Sigmoid colon (tissue), 7 donors: ENCODE data around the gene PFDN6. TPM values are rescaled to one million over a fixed set of nuclear protein-coding genes. Genes with fewer than 3 reads are reported as not detected.

Experiments used
- DNase-seq: peaks from one replicate; pipeline ENCODE4 v3.0.0-alpha.2; 2019
- H3K27ac ChIP-seq, 4 donors: fragments of 200-600 bp; sonication (generic); one replicate each; pipeline ENCODE4 v1.5.1; 2016 to 2019; ENCODE audit warnings: mild to moderate bottlenecking in 1 of 4
- H3K27me3 ChIP-seq, 3 donors: fragments of 200-600 bp; sonication (generic); one replicate each; pipeline ENCODE4 v1.5.1; 2019; ENCODE audit warnings: mild to moderate bottlenecking in 1 of 3
- H3K36me3 ChIP-seq, 4 donors: fragments of 200-600 bp; sonication (generic); one replicate each; pipeline ENCODE4 v1.5.1; 2016 to 2019
- H3K4me1 ChIP-seq, 4 donors: fragments of 200-600 bp; sonication (generic); one replicate each; pipeline ENCODE4 v1.5.1; 2017 to 2019
- H3K4me3 ChIP-seq, 4 donors: fragments of 200-600 bp; sonication (generic); one replicate each; pipeline ENCODE4 v1.5.1; 2017 to 2019; ENCODE audit warnings: mild to moderate bottlenecking in 2 of 4, moderate library complexity in 1 of 4
- H3K9me3 ChIP-seq, 4 donors: fragments of 200-600 bp in 3 of 4; sonication (generic) in 3 of 4; one replicate each; pipeline versions ENCODE4 v1.5.1 to v1.6.1; 2013 to 2019
- CTCF ChIP-seq, 4 experiments: fragments of 450-650 bp in 3 of 4; fragments of 200-600 bp in 1 of 4; IDR thresholded peaks; one replicate each; pipeline ENCODE4 v1.5.1; 2016 to 2019; ENCODE audit warnings: antibody characterized with exemption in 4 of 4, mild to moderate bottlenecking in 3 of 4, moderate library complexity in 2 of 4
- EP300 ChIP-seq, 4 donors: sonication (generic); formaldehyde crosslinking; IDR thresholded peaks; one replicate each; pipeline ENCODE4 v1.6.1; 2017; ENCODE audit warnings: antibody characterized with exemption in 4 of 4
- POLR2A ChIP-seq, 2 donors: fragments of 450-650 bp; IDR thresholded peaks; one replicate each; pipeline ENCODE4 v1.6.1; 2016; ENCODE audit warnings: antibody characterized with exemption in 2 of 2, mild to moderate bottlenecking in 2 of 2, moderate library complexity in 2 of 2
- POLR2AphosphoS5 ChIP-seq, 4 donors: sonication (generic); formaldehyde crosslinking; IDR thresholded peaks; one replicate each; pipeline ENCODE4 v1.6.1; 2017; ENCODE audit warnings: antibody characterized with exemption in 4 of 4
- WGBS, 2 donors: extraction: QIAGEN DNeasy Blood & Tissue Kit; methylation state at CpG; one replicate each; pipeline ENCODE4 v1.1.7; 2013; 5-methylcytosine and 5-hydroxymethylcytosine counted together
- intact Hi-C: fragments of 100-400 bp; cut with DNase I; formaldehyde crosslinking; loops from one replicate; pipeline ENCODE4 v1.15.1; 2023
- polyA plus RNA-seq, 3 donors: library from polyadenylated mRNA; stranded (reverse); fragments of 200-250 nt; gene quantifications; one replicate each; pipeline ENCODE4 v1.2.3, GENCODE V29; 2013
- total RNA-seq, 4 donors: library from RNA; depleted of rRNA; stranded (reverse); fragments of >200 nt; gene quantifications; one replicate each; pipeline ENCODE4 v1.1.0, GENCODE V29; 2016
- donor health status: healthy with polysubstance abuse.
- donor health status: Bipolar disorder and iron deficiency.
- donor health status: healthy.

Gene PFDN6
- total and polyA plus RNA-seq, 7 donors: 7.5 to 173 (median 56.1) TPM

GRCh38 chr6:33271117-33271467, 18.3 kb upstream of the PFDN6 start:
- Histone ChIP-seq H3K4me3 (peak overlapping the region; percentile 56 to 88 (median 72)), H3K9me3 (no peaks in the 10 kb centered on the region), H3K27ac (peak overlapping the region; percentile 89 to 96 (median 90)), H3K27me3 (no peaks in the 10 kb centered on the region), H3K4me1 (peaks cover 0 to 55% (median 51%) of the 10 kb centered on the region in 4 donors), H3K36me3 (peaks cover 18 to 68% (median 44%) of the 10 kb centered on the region in 4 donors)
- TF ChIP-seq CTCF (IDR thresholded peaks at IDR 0.05) (no peak), POLR2A (IDR thresholded peaks at IDR 0.05) (no peak), POLR2AphosphoS5 (IDR thresholded peaks at IDR 0.05) (no peak), EP300 (IDR thresholded peaks at IDR 0.05) (no peak)
- DNase-seq: peak; percentile 58
- 1% methylated on average over 7 of the region's 7 CpGs for WGBS, 2 donors
- intact Hi-C loops: loop anchor here (5.0 to 10.0 kb wide), 3 partner anchors 69 to 1606 kb away; partner anchors contain the start of genes C6orf47, CSNK2B, GPANK1 and HSD17B8

DNA sequence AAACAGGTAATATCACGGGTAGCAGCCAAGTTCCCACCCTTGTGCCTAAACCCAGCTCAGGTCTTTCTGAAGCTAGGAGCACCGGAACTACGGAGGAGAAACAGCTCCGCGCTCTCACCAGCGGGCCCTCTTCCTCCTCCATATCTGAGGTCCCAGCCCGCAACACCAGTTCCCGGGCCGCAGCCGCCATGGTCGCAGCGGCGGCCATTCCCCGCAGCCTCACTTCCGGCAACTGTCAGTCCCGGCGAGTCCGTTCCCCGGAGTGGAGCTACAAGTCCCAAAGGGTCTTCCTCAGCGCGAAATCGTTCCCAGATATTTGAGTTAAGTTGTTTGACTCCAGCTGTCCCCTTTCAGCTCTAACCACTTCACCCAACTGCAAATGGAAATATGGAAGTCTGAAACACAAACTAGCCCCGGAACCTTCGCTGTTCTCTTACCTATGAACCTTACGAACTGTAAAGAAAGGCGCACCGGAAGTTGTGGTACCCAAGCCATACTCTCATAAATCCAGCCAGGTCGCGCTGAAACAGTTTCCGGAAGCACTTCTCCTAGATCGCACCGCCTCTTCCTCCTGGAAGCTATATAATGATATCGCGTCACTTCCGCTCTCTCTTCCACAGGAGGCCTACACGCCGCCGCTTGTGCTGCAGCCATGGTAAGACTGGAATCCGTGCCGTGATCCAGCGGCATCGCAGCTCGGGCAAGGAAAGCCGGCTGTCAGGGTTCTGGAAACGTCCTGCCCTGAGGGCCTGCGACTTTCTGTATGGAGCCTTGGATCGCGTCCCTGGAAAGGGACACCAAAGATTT, 17.7 kb upstream of the PFDN6 start, which contains the start of the genes RPS18 and VPS52:
Gene RPS18, plus strand, starts transcription at position 608 of the 807 bp plus-strand sequence. Its CDS starts 45 bp downstream, at position 653.
Gene VPS52, minus strand, starts transcription at position 409 of the 807 bp plus-strand sequence. Its CDS starts 201 bp downstream, at position 208.
- peaks cover 18 to 65% (median 40%) of the 10 kb centered on the region in 4 donors for H3K36me3 ChIP-seq
- peak within 1 kb of the TSS; percentile 56 to 88 (median 72) for H3K4me3 ChIP-seq
- TF ChIP-seq EP300 (IDR thresholded peaks at IDR 0.05) (peak in 1 of 4 donors; percentile 11), POLR2A (IDR thresholded peaks at IDR 0.05) (peak; percentile 96 to 98), POLR2AphosphoS5 (IDR thresholded peaks at IDR 0.05) (peak; percentile 99 to 100 (median 99)), CTCF (IDR thresholded peaks at IDR 0.05) (no peak)
- peak within 1 kb of the TSS; percentile 89 to 96 (median 90) for H3K27ac ChIP-seq
- peaks cover 0 to 61% (median 57%) of the 10 kb centered on the region in 4 donors for H3K4me1 ChIP-seq
- 0% methylated on average over 48 of the region's 48 CpGs for WGBS, 2 donors
- intact Hi-C loops: loop anchor here (5.0 to 10.0 kb wide), 3 partner anchors 69 to 1607 kb away; partner anchors contain the start of genes C6orf47, CSNK2B, GPANK1 and HSD17B8
- H3K9me3 ChIP-seq: no peaks in the 10 kb centered on the region
- H3K27me3 ChIP-seq: no peaks in the 10 kb centered on the region
- peak; percentile 99 for DNase-seq

DNA sequence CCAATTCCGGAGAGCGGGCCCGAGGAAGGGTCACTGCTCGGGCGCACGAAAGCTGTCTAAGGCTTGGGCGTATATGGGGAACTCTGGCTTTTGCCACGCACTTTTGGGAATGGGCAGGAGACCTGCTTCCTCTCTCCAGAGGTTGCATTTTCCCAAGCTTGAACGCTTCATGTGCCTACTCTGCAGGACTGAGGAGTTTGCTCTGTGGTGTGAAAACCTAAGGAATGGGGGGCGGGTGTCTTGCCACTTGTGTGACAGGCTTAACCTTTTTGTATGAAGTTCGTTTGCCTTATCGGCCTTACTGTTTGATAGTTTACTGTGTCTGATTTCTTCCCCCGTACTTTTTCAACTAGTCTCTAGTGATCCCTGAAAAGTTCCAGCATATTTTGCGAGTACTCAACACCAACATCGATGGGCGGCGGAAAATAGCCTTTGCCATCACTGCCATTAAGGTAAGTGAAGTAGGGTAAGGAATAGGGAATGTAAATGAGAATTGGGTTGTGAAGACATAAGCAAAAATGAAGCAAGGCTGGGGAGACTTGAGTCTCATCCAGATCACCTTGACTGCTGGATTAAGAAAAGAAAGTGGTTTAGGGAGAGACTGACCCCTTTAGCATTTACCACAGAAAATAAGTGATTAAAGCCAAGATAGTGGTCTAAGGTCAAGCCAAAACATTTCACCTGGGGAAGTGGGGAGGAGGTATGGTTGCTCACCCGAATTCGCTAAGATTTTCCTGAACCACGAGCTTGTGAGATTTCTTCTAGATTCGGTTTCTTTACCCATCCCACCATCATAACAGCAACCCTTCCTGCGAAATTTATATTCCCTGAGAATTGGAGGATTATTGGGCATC, 16.9 kb upstream of the PFDN6 start:
- WGBS, 2 donors: 3 to 10% methylated on average over 22 of the region's 22 CpGs
- peak overlapping the region; percentile 89 to 96 (median 90) for H3K27ac ChIP-seq
- intact Hi-C loops: loop anchor here (5.0 to 10.0 kb wide), 3 partner anchors 70 to 1608 kb away; partner anchors contain the start of genes C6orf47, CSNK2B, GPANK1 and HSD17B8
- no peaks in the 10 kb centered on the region for H3K9me3 ChIP-seq
- TF ChIP-seq CTCF (IDR thresholded peaks at IDR 0.05) (no peak), POLR2AphosphoS5 (IDR thresholded peaks at IDR 0.05) (no peak), POLR2A (IDR thresholded peaks at IDR 0.05) (no peak), EP300 (IDR thresholded peaks at IDR 0.05) (no peak)
- no peaks in the 10 kb centered on the region for H3K27me3 ChIP-seq
- DNase-seq: no peak
- peaks cover 0 to 64% (median 61%) of the 10 kb centered on the region in 4 donors for H3K4me1 ChIP-seq
- H3K4me3 ChIP-seq: peak overlapping the region; percentile 56 to 88 (median 72)
- peaks cover 12 to 57% (median 32%) of the 10 kb centered on the region in 4 donors for H3K36me3 ChIP-seq
